Nucleus accumbens (tissue), 56 donors: ENCODE measurements around the gene EPHX1.
"Not testable (repeated sequence)": the region's sequence is repeated elsewhere in the genome, so short reads cannot be mapped to it uniquely, and the experiment has no call there.

Source experiments
- DNase-seq, 56 donors: peaks; one replicate each; lab custom pipeline; 2025; lab: John Stamatoyannopoulos, UW

Gene EPHX1

GRCh38 chr1:225809842-225810578, at the start of gene EPHX1:
Gene EPHX1 (plus strand): TSS chr1:225810124. CDS start chr1:225828730, 18,606 bp downstream.
- DNase-seq: peak in 54 of 56 donors; percentile 30 to 90 (median 73)

GRCh38 chr1:225760531-225760930, 49.4 kb upstream of the EPHX1 start:
- no peak for DNase-seq

GRCh38 chr1:225761395-225761794, 48.5 kb upstream of the EPHX1 start:
- not testable (repeated sequence) for DNase-seq

- no peak for DNase-seq
Measured at GRCh38 chr1:225762002-225762441, 47.9 kb upstream of the EPHX1 start.

GRCh38 chr1:225762444-225762843, 47.5 kb upstream of the EPHX1 start:
- no peak for DNase-seq

GRCh38 chr1:225763716-225764548, 46.0 kb upstream of the EPHX1 start:
- no peak for DNase-seq

GRCh38 chr1:225765982-225766674, 43.8 kb upstream of the EPHX1 start:
- DNase-seq: no peak

- peak in 1 of 56 donors; percentile 60 for DNase-seq
Measured at GRCh38 chr1:225766967-225767633, 42.8 kb upstream of the EPHX1 start.

- DNase-seq: peak in 4 of 56 donors; percentile 4 to 46 (median 12)
Measured at GRCh38 chr1:225767634-225768540, 42.0 kb upstream of the EPHX1 start.

- DNase-seq: no peak
Measured at GRCh38 chr1:225768662-225769426, 41.1 kb upstream of the EPHX1 start.

GRCh38 chr1:225769687-225770086, 40.2 kb upstream of the EPHX1 start:
- no peak for DNase-seq

GRCh38 chr1:225770561-225771248, 39.2 kb upstream of the EPHX1 start:
- DNase-seq: peak in 15 of 56 donors; percentile 10 to 65 (median 23)

GRCh38 chr1:225771661-225772322, 38.1 kb upstream of the EPHX1 start:
- DNase-seq: no peak

GRCh38 chr1:225772323-225772768, 37.6 kb upstream of the EPHX1 start:
- peak in 50 of 56 donors; percentile 19 to 88 (median 63) for DNase-seq

GRCh38 chr1:225772848-225773247, 37.1 kb upstream of the EPHX1 start:
- DNase-seq: no peak

- no peak for DNase-seq
Measured at GRCh38 chr1:225774281-225775147, 35.4 kb upstream of the EPHX1 start.
